Esophagus muscularis mucosa (tissue), 4 donors: ENCODE data around the gene CCL14. TPM values are rescaled to one million over a fixed set of nuclear protein-coding genes. Genes with fewer than 3 reads are reported as not detected.
"Not testable (repeated sequence)": the region's sequence is repeated elsewhere in the genome, so short reads cannot be mapped to it uniquely, and the experiment has no call there.

Experiments used
- DNase-seq: peaks from one replicate; pipeline ENCODE4 v3.0.0-alpha.2; 2017; ENCODE audit errors: extremely low spot score
- H3K27ac ChIP-seq, 4 donors: fragments of 200-600 bp; sonication (generic); replicated peaks in 1 of 4; 1 replicate in 3 of 4; 2 replicates in 1 of 4; pipeline ENCODE4 v1.5.1; 2016 to 2019; ENCODE audit warnings: mild to moderate bottlenecking in 1 of 4
- H3K27me3 ChIP-seq, 4 donors: fragments of 200-600 bp; sonication (generic); one replicate each; pipeline versions ENCODE4 v1.5.1 to v1.6.0; 2016 to 2019
- H3K36me3 ChIP-seq, 4 donors: fragments of 200-600 bp; sonication (generic); one replicate each; pipeline ENCODE4 v1.5.1; 2016 to 2019
- H3K4me1 ChIP-seq, 4 donors: fragments of 200-600 bp; sonication (generic); one replicate each; pipeline ENCODE4 v1.5.1; 2016 to 2019
- H3K4me3 ChIP-seq, 4 donors: fragments of 200-600 bp; sonication (generic); 1 replicate in 2 of 4; 2 replicates in 2 of 4; pipeline ENCODE4 v1.5.1; 2016 to 2019; ENCODE audit warnings: mild to moderate bottlenecking in 4 of 4, moderate library complexity in 1 of 4
- H3K9me3 ChIP-seq, 4 donors: fragments of 200-600 bp; sonication (generic); 1 replicate in 3 of 4; 2 replicates in 1 of 4; pipeline ENCODE4 v1.5.1; 2016 to 2019
- CTCF ChIP-seq, 3 experiments: fragments of 200-600 bp in 2 of 3; fragments of 450-650 bp in 1 of 3; sonication (generic) in 2 of 3; IDR thresholded peaks; one replicate each; pipeline ENCODE4 v1.5.1; 2017 to 2019; ENCODE audit warnings: antibody characterized with exemption in 3 of 3, mild to moderate bottlenecking in 2 of 3, moderate library complexity in 1 of 3
- EP300 ChIP-seq: sonication (generic); formaldehyde crosslinking; IDR thresholded peaks from one replicate; pipeline ENCODE4 v1.6.1; 2017; ENCODE audit warnings: antibody characterized with exemption
- POLR2A ChIP-seq: fragments of 450-650 bp; IDR thresholded peaks from one replicate; pipeline ENCODE4 v1.6.1; 2017; ENCODE audit warnings: antibody characterized with exemption, moderate library complexity, mild to moderate bottlenecking, low read depth
- POLR2AphosphoS5 ChIP-seq, 2 donors: sonication (generic); formaldehyde crosslinking; IDR thresholded peaks; one replicate each; pipeline ENCODE4 v1.6.1; 2017; ENCODE audit warnings: antibody characterized with exemption in 2 of 2
- WGBS: methylation state at CpG from one replicate; pipeline ENCODE4 v1.1.5; 2018; 5-methylcytosine and 5-hydroxymethylcytosine counted together
- intact Hi-C: fragments of 100-400 bp; cut with DNase I; formaldehyde crosslinking; loops from one replicate; pipeline ENCODE4 v1.15.1; 2023
- total RNA-seq, 4 donors: library from RNA; depleted of rRNA; stranded (reverse); fragments of >200 nt; gene quantifications; one replicate each; pipeline versions ENCODE4 v1.1.0 to v1.2.1, GENCODE V29; 2016

Gene CCL14
- total RNA-seq, 4 donors from 2014 or later: 11.2 to 59.8 (median 54.7) TPM

- Histone ChIP-seq H3K4me1 (no peaks in the 10 kb centered on the region), H3K36me3 (no peaks in the 10 kb centered on the region), H3K27me3 (peaks cover 0 to 16% (median 0%) of the 10 kb centered on the region in 4 donors), H3K27ac (no peak overlapping the region), H3K4me3 (no peak overlapping the region), H3K9me3 (peaks cover 0 to 10% (median 0%) of the 10 kb centered on the region in 4 donors)
- no peak for DNase-seq
- intact Hi-C loops: no loop called here
- WGBS: 82% methylated on average over 6 of the region's 6 CpGs
- TF ChIP-seq POLR2AphosphoS5 (IDR thresholded peaks at IDR 0.05): no peak
- no peak for TF ChIP-seq POLR2A
- no peak for TF ChIP-seq CTCF (IDR thresholded peaks at IDR 0.05)
- TF ChIP-seq EP300: no peak
Measured at GRCh38 chr17:36024106-36024869, 37.8 kb upstream of the CCL14 start.

GRCh38 chr17:36019423-36019822 is 32.9 kb upstream of the CCL14 start:
- Histone ChIP-seq H3K4me1 (peaks cover 0 to 5% (median 0%) of the 10 kb centered on the region in 4 donors), H3K27me3 (peaks cover 0 to 18% (median 0%) of the 10 kb centered on the region in 4 donors), H3K27ac (no peak overlapping the region), H3K36me3 (no peaks in the 10 kb centered on the region), H3K9me3 (peaks cover 0 to 10% (median 0%) of the 10 kb centered on the region in 4 donors), H3K4me3 (no peak overlapping the region)
- intact Hi-C loops: loop anchor here (10.0 kb wide), 1 partner anchor 45 kb away; the partner anchor contains the start of gene CCL18
- WGBS: 87% methylated on average over 2 of the region's 2 CpGs
- DNase-seq: no peak
- no peak for TF ChIP-seq CTCF (IDR thresholded peaks at IDR 0.05)
- no peak for TF ChIP-seq EP300
- no peak for TF ChIP-seq POLR2AphosphoS5 (IDR thresholded peaks at IDR 0.05)
- TF ChIP-seq POLR2A: no peak

DNA sequence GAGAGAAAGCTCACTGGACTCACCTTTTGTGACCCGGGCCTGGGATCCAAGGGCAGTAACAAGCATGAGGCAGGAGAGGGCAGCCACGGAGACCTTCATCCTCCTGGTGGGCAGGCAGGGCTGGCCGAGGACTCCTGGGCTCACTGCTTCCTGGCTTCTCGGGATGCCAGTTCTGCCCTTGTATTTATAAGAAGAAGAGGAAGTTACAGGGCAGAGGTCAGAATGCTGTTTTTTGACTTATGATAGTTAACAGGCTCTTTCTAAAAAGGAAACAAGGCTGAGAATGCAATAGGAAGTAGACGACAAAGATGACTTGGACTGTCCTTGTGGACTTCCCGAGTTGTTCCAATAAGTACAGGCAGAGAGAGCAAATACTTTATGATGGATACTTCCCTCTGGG is 31.3 kb upstream of the CCL14 start, which contains the start of gene CCL23:
Gene CCL23 (minus strand): TSS at position 174 of the 400 bp plus-strand sequence. CDS start 75 bp downstream, at position 99.
- Histone ChIP-seq H3K36me3 (no peaks in the 10 kb centered on the region), H3K4me3 (no peak within 1 kb of the TSS), H3K27ac (no peak within 1 kb of the TSS), H3K9me3 (peaks cover 0 to 2% (median 0%) of the 10 kb centered on the region in 4 donors), H3K4me1 (peaks cover 0 to 5% (median 0%) of the 10 kb centered on the region in 4 donors), H3K27me3 (peaks cover 0 to 9% (median 0%) of the 10 kb centered on the region in 4 donors)
- WGBS: 34% methylated on average over 6 of the region's 6 CpGs
- intact Hi-C loops: loop anchor here (10.0 kb wide), 1 partner anchor 47 kb away; the partner anchor contains the start of gene CCL18
- DNase-seq: no peak
- TF ChIP-seq CTCF (IDR thresholded peaks at IDR 0.05): no peak
- no peak for TF ChIP-seq POLR2AphosphoS5 (IDR thresholded peaks at IDR 0.05)
- TF ChIP-seq EP300: no peak
- no peak for TF ChIP-seq POLR2A

GRCh38 chr17:36016555-36016954 is 30.0 kb upstream of the CCL14 start:
- H3K27me3 ChIP-seq: peaks cover 0 to 6% (median 0%) of the 10 kb centered on the region in 4 donors
- WGBS: 89% methylated on average over 2 of the region's 2 CpGs

DNA sequence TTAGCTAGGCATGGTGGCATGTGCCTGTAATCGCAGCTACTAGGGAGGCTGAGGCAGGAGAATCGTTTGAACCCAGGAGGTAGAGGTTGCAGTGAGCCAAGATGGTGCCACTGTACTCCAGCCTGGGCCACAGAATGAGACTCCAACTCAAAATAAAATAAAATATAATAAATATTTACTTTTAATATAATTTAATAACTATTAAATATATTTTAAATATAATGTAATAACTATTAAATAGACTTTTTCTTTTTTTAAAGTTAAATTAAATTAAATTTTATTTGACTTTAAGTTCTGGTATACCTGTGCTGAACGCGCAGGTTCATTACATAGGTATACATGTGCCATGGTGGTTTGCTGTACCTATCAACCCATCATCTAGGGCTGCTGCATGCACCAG is 29.4 kb upstream of the CCL14 start:
- intact Hi-C loops: loop anchor here (10.0 kb wide), 1 partner anchor 49 kb away; the partner anchor contains the start of gene CCL18
- not testable (repeated sequence) for H3K4me1 ChIP-seq, H3K4me3 ChIP-seq, DNase-seq, H3K27ac ChIP-seq, H3K36me3 ChIP-seq, H3K27me3 ChIP-seq
- 89% methylated on average over 4 of the region's 4 CpGs for WGBS
- H3K9me3 ChIP-seq: peaks cover 0 to 14% (median 8%) of the 10 kb centered on the region in 4 donors

More at GRCh38 chr17:36016555-36016954, 30.0 kb upstream of the CCL14 start:
- H3K4me1 ChIP-seq: peaks cover 0 to 5% (median 0%) of the 10 kb centered on the region in 4 donors
- TF ChIP-seq EP300 (no peak), POLR2A (no peak), CTCF (IDR thresholded peaks at IDR 0.05) (no peak), POLR2AphosphoS5 (IDR thresholded peaks at IDR 0.05) (no peak)
- H3K4me3 ChIP-seq: no peak overlapping the region
- DNase-seq: no peak
- peaks cover 0 to 12% (median 8%) of the 10 kb centered on the region in 4 donors for H3K9me3 ChIP-seq
- intact Hi-C loops: loop anchor here (10.0 kb wide), 1 partner anchor 48 kb away; the partner anchor contains the start of gene CCL18
- H3K27ac ChIP-seq: no peak overlapping the region
- H3K36me3 ChIP-seq: no peaks in the 10 kb centered on the region
